GM06990 (cell line): ENCODE measurements around the gene CD300LG.

ENCODE experiments used
- DNase-seq: peaks from one replicate; pipeline ENCODE4 v3.0.0-alpha.2; 2011; ENCODE audit not compliant: insufficient read length; ENCODE audit errors: extremely low read depth
- H3K27me3 ChIP-seq: replicated peaks from 2 replicates; pipeline ENCODE4 v1.6.0; 2011; ENCODE audit warnings: low read length; ENCODE audit not compliant: control insufficient read depth, insufficient read depth
- H3K36me3 ChIP-seq: 2 replicates; pipeline ENCODE4 v1.5.1; 2011; ENCODE audit warnings: low read length; ENCODE audit not compliant: control insufficient read depth, insufficient read depth
- H3K4me3 ChIP-seq: replicated peaks from 2 replicates; pipeline ENCODE4 v1.5.1; 2011; ENCODE audit warnings: low read depth, mild to moderate bottlenecking, control low read depth, low read length
- TF ChIP-seq, protein P1 (sequence below): IDR thresholded peaks from 2 replicates; pipeline ENCODE4 v1.5.1; 2011; ENCODE audit warnings: low read length, control low read depth, mild to moderate bottlenecking, inconsistent platforms; ENCODE audit not compliant: insufficient read depth, poor library complexity, severe bottlenecking

The CD300LG gene

DNA sequence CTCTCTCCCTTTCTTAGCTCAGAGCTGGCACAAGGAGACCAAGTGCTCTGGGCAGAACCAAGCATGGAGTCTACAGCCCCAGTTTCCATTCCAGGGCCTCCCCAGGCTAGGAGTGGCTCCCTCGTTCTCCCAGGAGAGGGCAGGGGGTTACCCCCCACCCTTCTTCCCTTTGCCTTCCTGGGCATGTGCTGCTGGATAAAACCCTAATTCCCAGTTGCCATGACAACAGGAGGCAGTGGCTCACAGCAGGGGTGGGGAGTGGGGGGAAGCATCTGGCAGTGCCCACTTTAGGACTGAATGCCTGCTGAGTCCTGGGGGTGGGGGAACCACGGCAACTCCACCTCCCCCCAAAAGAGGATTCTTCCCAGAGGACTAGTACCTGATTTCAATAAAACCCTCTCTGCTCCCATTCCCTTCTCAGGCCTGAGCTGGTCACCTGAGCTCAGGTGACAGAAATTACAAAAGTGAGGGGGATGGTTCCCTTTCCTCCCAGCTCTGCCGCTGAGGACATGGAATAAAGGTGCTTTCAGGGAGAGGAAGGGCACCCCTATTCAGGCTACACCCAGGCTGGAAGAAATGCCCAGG is 58.5 kb downstream of the CD300LG start:
- TF ChIP-seq, protein P1, sequence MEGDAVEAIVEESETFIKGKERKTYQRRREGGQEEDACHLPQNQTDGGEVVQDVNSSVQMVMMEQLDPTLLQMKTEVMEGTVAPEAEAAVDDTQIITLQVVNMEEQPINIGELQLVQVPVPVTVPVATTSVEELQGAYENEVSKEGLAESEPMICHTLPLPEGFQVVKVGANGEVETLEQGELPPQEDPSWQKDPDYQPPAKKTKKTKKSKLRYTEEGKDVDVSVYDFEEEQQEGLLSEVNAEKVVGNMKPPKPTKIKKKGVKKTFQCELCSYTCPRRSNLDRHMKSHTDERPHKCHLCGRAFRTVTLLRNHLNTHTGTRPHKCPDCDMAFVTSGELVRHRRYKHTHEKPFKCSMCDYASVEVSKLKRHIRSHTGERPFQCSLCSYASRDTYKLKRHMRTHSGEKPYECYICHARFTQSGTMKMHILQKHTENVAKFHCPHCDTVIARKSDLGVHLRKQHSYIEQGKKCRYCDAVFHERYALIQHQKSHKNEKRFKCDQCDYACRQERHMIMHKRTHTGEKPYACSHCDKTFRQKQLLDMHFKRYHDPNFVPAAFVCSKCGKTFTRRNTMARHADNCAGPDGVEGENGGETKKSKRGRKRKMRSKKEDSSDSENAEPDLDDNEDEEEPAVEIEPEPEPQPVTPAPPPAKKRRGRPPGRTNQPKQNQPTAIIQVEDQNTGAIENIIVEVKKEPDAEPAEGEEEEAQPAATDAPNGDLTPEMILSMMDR: no peak
- DNase-seq: no peak
- peaks cover 2% of the 10 kb centered on the region for H3K27me3 ChIP-seq
- no peak overlapping the region for H3K4me3 ChIP-seq
- H3K36me3 ChIP-seq: no peaks in the 10 kb centered on the region

DNA sequence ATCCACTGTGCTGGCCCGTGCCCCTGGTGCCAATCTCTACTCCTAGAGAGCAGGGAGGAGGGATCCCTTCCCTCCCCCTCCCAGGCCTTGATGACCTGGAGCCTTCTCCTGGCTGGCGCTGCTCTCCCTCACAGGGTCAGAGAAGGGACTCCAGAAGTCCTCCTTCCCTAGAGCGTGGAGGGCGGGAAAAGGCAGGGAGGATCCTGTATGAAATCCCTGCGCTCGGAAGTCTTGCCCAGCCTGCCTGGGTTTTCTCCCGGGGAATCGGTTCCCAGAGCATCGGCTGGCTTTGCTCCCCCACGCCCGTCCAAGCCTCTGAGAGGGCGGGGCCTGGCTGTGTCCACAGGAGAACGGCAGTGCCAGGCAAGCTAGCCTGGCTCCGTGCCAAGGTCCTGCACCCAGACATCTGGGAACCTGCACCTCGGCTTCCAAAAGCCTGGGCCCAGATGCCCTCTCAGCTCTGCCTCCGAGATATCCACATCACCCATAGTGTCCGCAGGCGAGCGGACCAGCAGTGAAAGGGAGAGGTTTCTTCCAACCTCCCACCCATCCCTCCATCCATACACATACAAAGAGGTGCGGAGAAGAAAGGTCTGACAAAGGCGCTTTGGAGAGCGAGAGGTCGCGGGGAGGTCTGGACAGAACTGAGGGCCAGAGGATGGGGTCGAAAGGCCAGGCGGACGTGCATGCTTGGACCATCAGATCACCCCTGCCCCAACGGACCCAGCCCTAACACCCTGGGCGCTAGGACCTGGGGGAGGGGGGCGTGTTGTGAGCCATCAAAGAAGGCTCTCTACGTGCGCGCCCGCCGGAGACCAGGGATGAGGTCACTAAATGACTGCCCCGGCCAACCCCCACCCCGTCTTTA is 59.2 kb downstream of the CD300LG start:
- TF ChIP-seq, protein P1: no peak
- DNase-seq: no peak
- Histone ChIP-seq H3K36me3 (no peaks in the 10 kb centered on the region), H3K4me3 (no peak overlapping the region), H3K27me3 (peaks cover 2% of the 10 kb centered on the region)

DNA sequence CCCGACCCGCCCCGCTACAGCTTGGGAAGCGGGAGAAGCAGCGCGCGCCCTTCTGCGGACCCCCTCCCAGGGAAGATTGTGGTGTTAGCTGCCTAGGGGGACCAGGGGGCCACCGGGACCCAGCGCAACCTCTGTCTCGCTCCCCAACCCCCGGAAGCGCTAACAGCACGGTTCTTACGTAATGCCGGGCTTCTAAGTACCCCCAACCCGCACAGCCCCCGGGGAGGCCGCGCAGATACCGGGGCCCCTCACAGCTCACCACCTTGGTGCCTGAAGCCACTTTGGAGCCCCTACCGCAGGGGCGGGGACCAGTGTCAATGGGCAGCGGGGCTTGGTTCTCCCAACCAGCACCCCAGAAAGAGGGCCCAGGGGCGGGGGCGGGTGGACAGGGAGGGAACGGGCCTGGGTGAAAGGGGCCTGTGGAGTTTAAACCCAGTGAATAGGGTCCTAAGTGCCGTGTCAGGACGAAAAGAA is 60.0 kb downstream of the CD300LG start:
- H3K4me3 ChIP-seq: no peak overlapping the region
- no peaks in the 10 kb centered on the region for H3K36me3 ChIP-seq
- TF ChIP-seq, protein P1: no peak
- no peak for DNase-seq
- peaks cover 2% of the 10 kb centered on the region for H3K27me3 ChIP-seq

GRCh38 chr17:43907425-43907981 is 60.5 kb downstream of the CD300LG start, which contains the start of gene MPP2:
Gene MPP2, minus strand, starts transcription at chr17:43907536. Its CDS starts 3,076 bp downstream, at chr17:43904460.
- DNase-seq: peak; percentile 51
- TF ChIP-seq, protein P1: no peak
- no peaks in the 10 kb centered on the region for H3K36me3 ChIP-seq
- H3K4me3 ChIP-seq: no peak within 1 kb of the TSS
- peaks cover 2% of the 10 kb centered on the region for H3K27me3 ChIP-seq

- H3K27me3 ChIP-seq: peaks cover 2% of the 10 kb centered on the region
- no peaks in the 10 kb centered on the region for H3K36me3 ChIP-seq
- no peak for DNase-seq
- H3K4me3 ChIP-seq: no peak overlapping the region
- TF ChIP-seq, protein P1: no peak
These were observed 61.2 kb downstream of the CD300LG start for GRCh38 chr17:43907998-43908721.
